Measurements from ENCODE around the gene RNF187. TPM values are rescaled to one million over a fixed set of nuclear protein-coding genes. Genes with fewer than 3 reads are reported as not detected.
A peak's percentile ranks its signal among the peaks of the same experiment; 100 is the strongest.

Gene RNF187
- total RNA-seq, 1 donor from 2014 or later, result 81.7 TPM

DNA sequence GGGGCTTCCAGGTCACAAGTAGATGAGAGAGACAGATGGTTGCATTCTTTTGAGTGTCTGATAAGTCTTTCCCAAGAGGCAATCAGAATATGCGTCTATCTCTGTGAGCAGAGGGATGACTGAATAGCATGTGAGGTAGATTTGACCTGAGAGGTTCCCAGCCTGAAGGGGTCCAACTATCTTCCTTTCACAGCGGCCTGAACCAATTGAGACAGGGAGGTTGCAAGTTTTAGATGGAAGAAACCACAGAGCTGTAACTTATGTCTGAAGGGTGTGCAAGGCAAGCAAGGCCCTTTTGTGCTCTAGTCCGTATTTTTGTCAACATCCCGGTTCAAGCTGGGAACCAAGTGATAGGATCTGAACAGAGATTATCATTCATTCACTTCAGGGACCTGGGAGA is 9.9 kb upstream of the RNF187 start:
- no peak for ATAC-seq (ENCODE audit: poor library complexity)
- intact Hi-C loops (cut with DNase I), result no loop called here

DNA sequence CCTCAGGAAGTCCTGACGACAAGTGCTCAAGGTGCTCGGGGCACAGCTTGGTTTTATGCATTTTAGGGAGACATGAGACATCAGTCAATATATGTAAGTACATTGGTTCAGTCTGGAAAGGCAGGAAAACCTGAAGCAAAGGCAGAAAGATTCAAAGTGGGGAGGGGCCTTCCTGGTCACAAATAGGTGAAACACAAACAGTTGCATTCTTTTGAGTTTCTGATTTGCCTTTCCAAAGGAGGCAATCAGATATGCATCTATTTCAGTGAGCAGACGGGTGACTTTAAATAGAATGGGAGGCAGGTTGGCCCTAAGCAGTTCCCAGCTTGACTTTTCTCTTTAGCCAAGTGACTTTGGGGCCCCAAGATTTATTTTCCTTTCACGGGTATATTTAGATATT is 8.9 kb upstream of the RNF187 start:
- ATAC-seq (ENCODE audit: poor library complexity) (no peak), DNase-seq (no peak)
- intact Hi-C loops (cut with DNase I), result no loop called here

More for the DNA sequence above, 9.9 kb upstream of the RNF187 start:
- DNase-seq, result no peak

DNA sequence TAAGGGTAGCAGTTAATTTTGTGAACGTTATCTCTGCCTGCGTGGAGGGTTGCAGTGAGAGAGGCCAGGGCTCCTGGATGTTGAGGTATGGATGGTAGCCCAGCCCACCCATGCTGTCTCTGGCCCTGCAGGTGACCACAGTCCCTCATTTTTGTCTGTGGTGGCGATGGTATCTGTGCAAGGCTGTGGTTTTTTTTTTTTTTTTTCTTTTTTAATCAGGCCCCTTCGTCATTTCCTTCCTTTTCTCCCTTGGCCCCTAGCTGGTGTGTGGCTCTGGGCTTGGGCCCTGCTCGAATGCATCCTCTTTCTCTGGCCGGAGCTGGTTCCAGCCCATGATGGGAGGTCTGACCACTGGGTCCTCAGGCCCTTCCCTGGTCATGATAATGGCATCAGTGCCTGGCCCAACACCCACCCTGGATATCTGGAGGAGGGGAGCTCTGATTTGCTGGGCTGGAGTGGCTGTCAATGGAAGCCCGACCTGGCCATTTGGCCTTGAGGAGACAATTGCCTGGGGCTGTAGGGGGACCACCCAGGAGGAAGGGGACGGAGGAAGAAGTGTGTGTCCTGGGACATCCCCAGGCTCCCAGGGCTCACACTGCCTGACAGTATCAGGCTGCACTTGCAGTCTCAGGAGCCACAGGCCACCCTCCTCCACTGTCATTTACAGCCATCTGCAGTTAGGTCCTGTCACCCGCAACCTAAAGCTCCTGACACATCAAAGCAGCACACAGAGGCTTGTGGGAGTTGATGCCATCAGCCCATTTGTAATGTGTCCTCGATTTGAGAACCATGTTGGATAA is 8.1 kb upstream of the RNF187 start:
- DNase-seq (no peak), ATAC-seq (ENCODE audit: poor library complexity) (no peak)
- intact Hi-C loops (cut with DNase I), result no loop called here

- ATAC-seq (ENCODE audit: poor library complexity), result no peak
- intact Hi-C loops (cut with DNase I), result no loop called here
- no peak for DNase-seq
These were observed 3.4 kb upstream of the RNF187 start for GRCh38 chr1:228483789-228484188.

- DNase-seq, result peak; percentile 85
- intact Hi-C loops (cut with DNase I), result no loop called here
- peak; percentile 82 for ATAC-seq (ENCODE audit: poor library complexity)
These were observed 416 bp upstream of the RNF187 start for GRCh38 chr1:228486596-228487335.

GRCh38 chr1:228488125-228488817 is 1.1 kb downstream of the RNF187 start:
- DNase-seq (no peak), ATAC-seq (ENCODE audit: poor library complexity) (no peak)
- intact Hi-C loops (cut with DNase I), result no loop called here

- intact Hi-C loops (cut with DNase I), result no loop called here
- ATAC-seq (ENCODE audit: poor library complexity) (no peak), DNase-seq (no peak)
These were observed 1.9 kb downstream of the RNF187 start for GRCh38 chr1:228488818-228489674.

GRCh38 chr1:228490120-228491078 is 3.2 kb downstream of the RNF187 start:
- DNase-seq (peak; percentile 70), ATAC-seq (ENCODE audit: poor library complexity) (peak; percentile 48)
- intact Hi-C loops (cut with DNase I), result loop anchor here (10.0 kb wide), 1 partner anchor 366 kb away; no protein-coding TSS in a partner anchor

- intact Hi-C loops (cut with DNase I), result loop anchor here (10.0 kb wide), 1 partner anchor 369 kb away; no protein-coding TSS in a partner anchor
- DNase-seq, result no peak
- ATAC-seq (ENCODE audit: poor library complexity), result no peak
These were observed 6.2 kb downstream of the RNF187 start for GRCh38 chr1:228493141-228494043.

GRCh38 chr1:228494044-228494353 is 6.8 kb downstream of the RNF187 start:
- intact Hi-C loops (cut with DNase I), result loop anchor here (10.0 kb wide), 1 partner anchor 369 kb away; no protein-coding TSS in a partner anchor
- no peak for ATAC-seq (ENCODE audit: poor library complexity)
- no peak for DNase-seq

- intact Hi-C loops (cut with DNase I), result loop anchor here (10.0 kb wide), 1 partner anchor 370 kb away; no protein-coding TSS in a partner anchor
- DNase-seq, result no peak
- no peak for ATAC-seq (ENCODE audit: poor library complexity)
These were observed 7.2 kb downstream of the RNF187 start for GRCh38 chr1:228494391-228494790.

GRCh38 chr1:228494970-228495853 is 8.0 kb downstream of the RNF187 start:
- DNase-seq (no peak), ATAC-seq (ENCODE audit: poor library complexity) (no peak)
- intact Hi-C loops (cut with DNase I), result loop anchor here (10.0 kb wide), 1 partner anchor 370 kb away; no protein-coding TSS in a partner anchor

DNA sequence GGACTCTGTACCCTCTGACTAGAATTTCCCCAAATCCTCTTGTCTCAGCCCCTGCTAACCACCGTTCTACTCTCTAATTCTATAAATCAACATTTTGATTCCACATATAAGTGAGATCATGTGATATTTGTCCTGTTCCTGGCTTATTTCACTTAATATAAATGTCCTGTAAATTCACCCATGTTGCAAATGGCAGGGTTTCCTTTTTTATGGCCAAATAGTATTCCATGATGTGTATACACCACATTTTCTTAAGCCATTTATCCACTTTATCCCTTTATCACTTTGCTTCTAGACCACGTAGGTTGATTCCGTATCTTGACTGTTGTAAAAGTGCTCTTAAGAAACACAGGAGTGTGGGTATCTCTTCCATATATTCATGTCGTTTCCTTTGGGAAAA is 8.9 kb downstream of the RNF187 start:
- DNase-seq (no peak), ATAC-seq (ENCODE audit: poor library complexity) (no peak)
- intact Hi-C loops (cut with DNase I), result loop anchor here (10.0 kb wide), 1 partner anchor 371 kb away; no protein-coding TSS in a partner anchor

GRCh38 chr1:228496494-228496893 is 9.3 kb downstream of the RNF187 start:
- intact Hi-C loops (cut with DNase I), result loop anchor here (10.0 kb wide), 1 partner anchor 372 kb away; no protein-coding TSS in a partner anchor
- no peak for ATAC-seq (ENCODE audit: poor library complexity)
- DNase-seq, result no peak

GRCh38 chr1:228497206-228497605 is 10.0 kb downstream of the RNF187 start:
- ATAC-seq (ENCODE audit: poor library complexity) (no peak), DNase-seq (no peak)
- intact Hi-C loops (cut with DNase I), result loop anchor here (10.0 kb wide), 1 partner anchor 372 kb away; no protein-coding TSS in a partner anchor
